DMS53 (cell line): ENCODE results near the gene PXN.

Source experiments
- DNase-seq: peaks from one replicate; lab custom pipeline; 2025; lab: John Stamatoyannopoulos, UW

The PXN gene

GRCh38 chr12:120172053-120172452 lies 93.5 kb downstream of the PXN start:
- no peak for DNase-seq

- no peak for DNase-seq
Measured at GRCh38 chr12:120170631-120171030, 94.9 kb downstream of the PXN start.

- no peak for DNase-seq
Measured at GRCh38 chr12:120169946-120170345, 95.6 kb downstream of the PXN start.

GRCh38 chr12:120168337-120168736 lies 97.2 kb downstream of the PXN start:
- DNase-seq: no peak

GRCh38 chr12:120167529-120168095 lies 97.9 kb downstream of the PXN start:
- no peak for DNase-seq

- DNase-seq: no peak
Measured at GRCh38 chr12:120164293-120164692, 101.2 kb downstream of the PXN start.

GRCh38 chr12:120162763-120163162 lies 102.8 kb downstream of the PXN start:
- no peak for DNase-seq

- no peak for DNase-seq
Measured at GRCh38 chr12:120161852-120162251, 103.7 kb downstream of the PXN start.
